RPMI7951 (cell line): ENCODE data around the gene CSF2. TPM values are rescaled to one million over a fixed set of nuclear protein-coding genes. Genes with fewer than 3 reads are reported as not detected.

Experiments used
- DNase-seq: peaks from one replicate; pipeline ENCODE4 v3.0.0-alpha.2; 2012; ENCODE audit warnings: low read depth
- total RNA-seq: library from RNA; depleted of rRNA; stranded (reverse); fragments of >200 nt; shearing (Covaris generic); gene quantifications from 2 replicates; pipeline ENCODE4 v1.2.3, GENCODE V29; 2014

Gene CSF2
- total RNA-seq, 1 experiment from 2014 or later, result 4.8 TPM

DNA sequence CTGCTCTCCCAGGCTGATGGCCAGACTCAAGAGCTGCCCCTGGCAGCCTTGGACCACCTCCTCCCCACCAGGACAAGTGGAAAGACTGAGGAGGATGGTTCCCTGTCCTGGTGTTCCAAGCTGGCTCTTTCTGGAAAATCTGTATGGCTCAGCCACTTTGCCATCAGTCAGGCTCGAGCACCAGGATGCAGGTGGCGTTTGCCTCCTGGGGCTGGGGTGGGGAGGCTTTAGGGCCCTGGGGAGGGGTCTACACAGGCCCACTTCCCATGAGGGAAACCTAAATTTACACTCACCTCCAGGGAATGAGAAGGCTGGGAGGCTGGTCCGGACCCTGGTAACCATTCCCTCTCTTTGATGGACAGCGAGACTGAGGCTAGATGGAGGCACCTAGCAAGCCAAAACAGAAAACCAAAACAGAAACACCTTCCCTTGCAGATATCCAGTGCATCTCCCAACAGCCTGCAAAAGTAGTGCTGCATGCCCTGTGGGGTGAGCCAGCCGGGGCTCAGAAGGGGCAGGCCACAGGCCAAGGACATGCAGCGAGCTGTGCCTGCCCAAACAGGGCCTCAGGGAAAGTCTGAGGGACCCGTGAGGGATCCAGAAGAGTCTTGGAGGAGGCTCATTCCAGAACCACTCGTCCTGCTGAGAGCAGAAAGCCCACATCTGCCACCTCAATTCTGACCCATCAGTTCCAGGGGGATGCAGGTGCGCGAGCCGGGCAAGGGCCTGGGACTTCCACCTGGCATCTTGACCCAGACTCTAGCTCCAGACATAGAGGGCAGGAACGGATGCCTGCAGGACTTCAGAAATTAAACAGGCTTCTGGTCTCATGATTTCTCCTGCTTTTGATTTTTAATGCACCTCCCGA is 5.4 kb upstream of the CSF2 start:
- no peak for DNase-seq

DNA sequence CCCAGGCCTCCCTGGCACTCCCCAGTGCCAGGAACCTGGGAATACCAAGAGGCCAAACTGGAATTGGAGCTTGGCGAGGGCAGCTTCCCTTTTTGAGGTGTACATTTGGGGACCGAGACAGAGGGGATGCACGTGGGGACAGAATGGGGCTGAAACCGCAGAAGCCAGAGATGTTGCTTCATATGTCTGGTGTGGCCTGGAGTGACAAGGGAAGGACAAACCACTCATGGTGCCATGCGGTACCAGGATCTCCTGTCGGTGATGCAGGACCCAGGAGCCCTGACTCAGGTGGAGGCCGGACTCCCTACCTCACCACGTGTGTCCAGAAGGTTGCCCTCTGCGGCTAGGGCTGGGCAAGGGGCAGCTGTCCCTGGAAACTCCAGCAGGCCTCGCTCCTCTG is 4.0 kb upstream of the CSF2 start:
- DNase-seq, result no peak

DNA sequence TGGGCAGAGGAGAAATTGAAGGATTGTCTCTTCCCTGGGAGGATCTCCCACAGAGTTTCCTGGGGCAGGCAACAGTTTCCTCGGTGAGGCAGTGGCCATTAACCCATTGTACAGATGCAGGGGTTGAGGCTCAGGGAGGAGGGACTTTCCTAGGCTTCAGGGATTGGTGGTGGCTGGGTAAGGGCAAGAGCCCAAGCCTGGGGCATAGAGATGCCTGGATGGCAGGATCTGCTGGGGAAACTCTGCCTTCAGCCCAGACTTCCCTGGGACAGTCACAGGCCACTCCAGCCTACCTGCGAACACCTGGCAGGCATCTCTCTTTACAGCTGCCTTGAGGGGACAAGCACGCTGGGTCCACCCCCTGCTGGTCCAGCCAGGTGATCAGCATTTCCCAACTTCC is 3.6 kb upstream of the CSF2 start:
- DNase-seq, result no peak

DNA sequence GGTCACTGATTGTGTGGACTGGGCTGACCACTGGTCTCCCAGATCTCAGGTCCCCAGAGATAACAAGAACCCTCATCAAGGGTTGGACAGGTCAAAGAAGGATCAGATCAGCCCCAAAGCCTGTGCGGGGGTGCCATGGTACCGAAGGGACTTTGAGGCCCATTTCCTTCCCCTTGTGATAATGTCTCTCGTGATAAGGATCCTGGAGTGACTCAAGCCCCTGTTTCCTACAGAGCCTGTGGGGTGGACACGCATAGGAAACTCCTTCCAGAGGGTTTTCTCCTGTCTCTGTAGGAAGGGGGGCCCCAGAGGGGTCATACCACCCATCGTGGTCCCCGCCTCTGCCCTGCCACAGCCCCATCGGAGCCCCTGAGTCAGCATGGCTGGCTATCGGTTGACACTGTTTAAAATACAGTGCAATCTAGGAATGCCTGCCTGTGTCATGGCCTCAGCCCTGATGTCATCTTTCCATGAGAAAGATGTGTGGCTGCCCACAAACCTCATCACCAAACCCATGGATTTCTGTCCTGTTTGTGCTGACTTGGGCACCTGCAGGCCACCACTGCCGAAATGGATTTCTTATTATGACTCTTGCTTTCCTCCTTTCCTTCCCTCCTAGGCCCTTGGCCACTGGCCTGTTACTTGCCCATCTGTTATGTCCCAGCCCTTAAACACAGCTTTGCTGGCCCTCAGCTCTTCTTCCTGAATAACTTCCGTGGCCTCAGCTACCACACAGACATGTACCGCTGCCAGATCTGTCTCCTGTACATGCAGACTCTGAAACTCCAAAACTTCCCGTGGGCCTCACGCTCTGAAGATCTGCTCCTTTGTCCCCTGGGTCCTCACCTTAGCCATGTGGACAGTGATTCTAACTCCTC is 2.9 kb upstream of the CSF2 start:
- peak; percentile 69 for DNase-seq

DNA sequence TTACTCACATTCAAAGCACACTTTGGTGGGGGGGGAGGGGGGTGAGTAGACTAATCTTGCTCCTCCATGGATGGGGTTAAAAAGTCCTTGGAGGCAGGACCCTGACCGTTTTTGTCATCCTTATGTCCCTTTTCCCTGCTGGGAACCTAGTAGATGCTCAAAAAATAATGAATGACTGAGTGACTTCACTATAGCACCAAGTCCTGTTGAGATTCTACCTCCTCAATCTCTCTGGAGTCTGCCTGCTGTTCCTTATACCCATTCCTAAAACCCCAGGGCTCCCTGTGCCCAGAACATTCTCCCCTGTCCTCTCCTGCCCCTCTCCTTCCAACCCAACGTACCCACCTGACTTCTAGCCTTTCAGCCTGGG is 2.3 kb upstream of the CSF2 start:
- DNase-seq, result no peak

DNA sequence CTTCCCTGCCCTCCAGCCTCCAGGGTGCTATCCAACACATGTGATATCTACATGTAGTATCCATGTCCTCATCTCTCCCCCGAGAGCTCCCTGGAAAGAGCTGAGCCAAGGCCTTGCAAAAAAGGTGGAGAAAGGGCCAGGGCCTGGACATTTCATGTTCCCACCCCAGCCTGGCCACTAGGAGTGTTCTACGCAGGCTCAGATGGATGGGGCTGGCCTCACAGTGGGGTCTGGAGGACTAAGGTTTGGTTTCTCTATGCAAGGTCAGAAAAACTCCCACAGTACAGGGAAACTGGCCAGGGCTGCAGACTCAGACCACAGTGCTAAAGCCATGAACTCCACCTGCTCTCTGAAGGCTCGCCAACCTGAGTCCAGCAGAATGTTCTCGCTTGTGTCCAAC is 1.5 kb upstream of the CSF2 start:
- DNase-seq, result no peak

DNA sequence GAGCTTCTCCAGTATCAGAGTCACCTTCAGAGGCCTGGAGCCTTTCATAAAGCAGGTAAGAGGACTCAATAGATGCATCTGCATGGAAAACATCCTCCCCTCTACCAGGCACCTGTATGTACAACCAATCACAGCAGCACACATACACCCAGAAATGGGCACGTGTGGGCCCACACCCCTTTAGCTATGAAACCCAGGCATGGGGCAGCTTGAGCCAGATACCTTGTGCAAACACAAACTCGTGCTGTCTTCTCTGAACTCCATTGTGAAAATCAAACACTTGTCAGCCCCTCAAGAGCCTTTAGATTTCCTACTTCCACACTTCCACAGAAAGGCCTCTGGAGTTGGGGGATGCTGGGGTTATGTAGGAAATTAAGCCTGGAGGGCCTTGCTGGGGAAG is 1.1 kb upstream of the CSF2 start:
- no peak for DNase-seq

DNA sequence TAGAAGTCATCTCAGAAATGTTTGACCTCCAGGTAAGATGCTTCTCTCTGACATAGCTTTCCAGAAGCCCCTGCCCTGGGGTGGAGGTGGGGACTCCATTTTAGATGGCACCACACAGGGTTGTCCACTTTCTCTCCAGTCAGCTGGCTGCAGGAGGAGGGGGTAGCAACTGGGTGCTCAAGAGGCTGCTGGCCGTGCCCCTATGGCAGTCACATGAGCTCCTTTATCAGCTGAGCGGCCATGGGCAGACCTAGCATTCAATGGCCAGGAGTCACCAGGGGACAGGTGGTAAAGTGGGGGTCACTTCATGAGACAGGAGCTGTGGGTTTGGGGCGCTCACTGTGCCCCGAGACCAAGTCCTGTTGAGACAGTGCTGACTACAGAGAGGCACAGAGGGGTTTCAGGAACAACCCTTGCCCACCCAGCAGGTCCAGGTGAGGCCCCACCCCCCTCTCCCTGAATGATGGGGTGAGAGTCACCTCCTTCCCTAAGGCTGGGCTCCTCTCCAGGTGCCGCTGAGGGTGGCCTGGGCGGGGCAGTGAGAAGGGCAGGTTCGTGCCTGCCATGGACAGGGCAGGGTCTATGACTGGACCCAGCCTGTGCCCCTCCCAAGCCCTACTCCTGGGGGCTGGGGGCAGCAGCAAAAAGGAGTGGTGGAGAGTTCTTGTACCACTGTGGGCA is 642 bp downstream of the CSF2 start:
- no peak for DNase-seq

DNA sequence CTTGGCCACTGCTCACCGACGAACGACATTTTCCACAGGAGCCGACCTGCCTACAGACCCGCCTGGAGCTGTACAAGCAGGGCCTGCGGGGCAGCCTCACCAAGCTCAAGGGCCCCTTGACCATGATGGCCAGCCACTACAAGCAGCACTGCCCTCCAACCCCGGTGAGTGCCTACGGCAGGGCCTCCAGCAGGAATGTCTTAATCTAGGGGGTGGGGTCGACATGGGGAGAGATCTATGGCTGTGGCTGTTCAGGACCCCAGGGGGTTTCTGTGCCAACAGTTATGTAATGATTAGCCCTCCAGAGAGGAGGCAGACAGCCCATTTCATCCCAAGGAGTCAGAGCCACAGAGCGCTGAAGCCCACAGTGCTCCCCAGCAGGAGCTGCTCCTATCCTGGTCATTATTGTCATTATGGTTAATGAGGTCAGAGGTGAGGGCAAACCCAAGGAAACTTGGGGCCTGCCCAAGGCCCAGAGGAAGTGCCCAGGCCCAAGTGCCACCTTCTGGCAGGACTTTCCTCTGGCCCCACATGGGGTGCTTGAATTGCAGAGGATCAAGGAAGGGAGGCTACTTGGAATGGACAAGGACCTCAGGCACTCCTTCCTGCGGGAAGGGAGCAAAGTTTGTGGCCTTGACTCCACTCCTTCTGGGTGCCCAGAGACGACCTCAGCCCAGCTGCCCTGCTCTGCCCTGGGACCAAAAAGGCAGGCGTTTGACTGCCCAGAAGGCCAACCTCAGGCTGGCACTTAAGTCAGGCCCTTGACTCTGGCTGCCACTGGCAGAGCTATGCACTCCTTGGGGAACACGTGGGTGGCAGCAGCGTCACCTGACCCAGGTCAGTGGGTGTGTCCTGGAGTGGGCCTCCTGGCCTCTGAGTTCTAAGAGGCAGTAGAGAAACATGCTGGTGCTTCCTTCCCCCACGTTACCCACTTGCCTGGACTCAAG is 1.5 kb downstream of the CSF2 start:
- DNase-seq, result no peak

DNA sequence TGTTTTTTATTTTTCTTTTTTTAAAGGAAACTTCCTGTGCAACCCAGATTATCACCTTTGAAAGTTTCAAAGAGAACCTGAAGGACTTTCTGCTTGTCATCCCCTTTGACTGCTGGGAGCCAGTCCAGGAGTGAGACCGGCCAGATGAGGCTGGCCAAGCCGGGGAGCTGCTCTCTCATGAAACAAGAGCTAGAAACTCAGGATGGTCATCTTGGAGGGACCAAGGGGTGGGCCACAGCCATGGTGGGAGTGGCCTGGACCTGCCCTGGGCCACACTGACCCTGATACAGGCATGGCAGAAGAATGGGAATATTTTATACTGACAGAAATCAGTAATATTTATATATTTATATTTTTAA is 2.1 kb downstream of the CSF2 start:
- DNase-seq, result no peak

DNA sequence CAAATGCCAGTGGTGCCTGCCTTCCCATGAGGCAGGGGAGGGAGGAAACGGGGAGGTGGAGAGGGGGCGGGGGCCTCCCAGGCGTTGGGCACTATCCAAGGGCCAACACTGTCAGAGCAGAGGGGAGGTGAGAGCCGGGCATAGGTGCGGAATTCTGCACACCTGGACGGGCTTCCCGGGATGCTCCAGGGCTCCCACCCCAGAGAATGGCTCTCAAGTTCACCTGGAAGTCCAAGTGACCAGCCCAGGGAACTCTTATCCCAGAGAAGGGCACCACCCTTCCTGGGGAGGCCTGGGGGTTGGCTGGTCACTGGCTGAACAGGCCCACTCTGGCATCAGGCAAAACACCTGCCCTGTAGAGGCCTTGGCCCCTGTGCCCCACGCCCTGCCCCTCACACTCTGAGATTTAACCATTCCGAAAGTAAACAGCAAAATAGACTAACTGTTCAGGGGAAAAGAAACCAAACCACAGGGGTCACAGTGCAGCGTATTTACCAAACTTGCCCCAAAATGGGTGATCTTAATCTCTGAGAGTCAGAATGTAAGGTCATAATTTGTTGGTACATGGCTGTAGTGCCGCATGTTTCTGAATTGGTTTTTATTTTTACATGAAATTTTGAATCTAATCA is 2.7 kb downstream of the CSF2 start:
- DNase-seq, result no peak

DNA sequence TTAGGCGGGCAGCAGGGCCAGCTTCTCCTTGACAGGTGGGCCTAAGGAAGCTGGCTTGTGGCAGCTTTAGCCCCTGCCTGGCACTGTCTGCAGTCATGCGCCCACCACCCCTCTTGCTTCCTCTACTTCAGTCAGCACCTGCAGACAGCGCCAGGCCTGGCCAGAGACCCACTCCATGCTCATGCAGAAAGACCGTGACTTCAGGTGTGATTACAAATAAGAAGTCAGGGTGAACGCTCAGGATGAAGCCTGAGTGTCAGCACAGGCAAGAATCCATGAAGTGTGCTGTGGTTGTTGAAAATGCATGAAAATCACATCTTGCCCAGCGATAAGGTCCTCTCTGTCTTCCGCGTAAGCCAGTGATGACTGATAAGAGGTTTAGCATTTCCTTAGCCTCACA is 3.4 kb downstream of the CSF2 start:
- no peak for DNase-seq

DNA sequence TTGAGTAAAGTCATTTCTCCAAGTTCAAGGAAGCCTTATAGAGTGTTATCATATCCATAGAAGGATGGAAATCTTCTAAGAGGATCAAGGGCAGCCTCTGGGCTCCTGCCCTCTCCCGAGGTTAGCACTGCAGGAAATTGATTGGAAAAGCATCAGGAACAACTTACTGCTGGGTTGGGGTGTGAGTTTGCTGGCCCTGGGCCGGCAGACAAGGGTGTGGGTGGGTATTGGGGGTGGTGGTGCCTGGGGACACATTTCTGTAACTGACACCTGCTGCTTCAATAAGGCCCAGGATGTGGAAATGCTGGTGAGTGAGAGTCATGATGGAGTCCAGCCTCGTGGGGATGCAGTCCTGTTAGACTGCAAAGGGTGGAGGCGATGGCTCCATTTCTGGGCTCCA is 5.5 kb downstream of the CSF2 start:
- DNase-seq, result no peak

DNA sequence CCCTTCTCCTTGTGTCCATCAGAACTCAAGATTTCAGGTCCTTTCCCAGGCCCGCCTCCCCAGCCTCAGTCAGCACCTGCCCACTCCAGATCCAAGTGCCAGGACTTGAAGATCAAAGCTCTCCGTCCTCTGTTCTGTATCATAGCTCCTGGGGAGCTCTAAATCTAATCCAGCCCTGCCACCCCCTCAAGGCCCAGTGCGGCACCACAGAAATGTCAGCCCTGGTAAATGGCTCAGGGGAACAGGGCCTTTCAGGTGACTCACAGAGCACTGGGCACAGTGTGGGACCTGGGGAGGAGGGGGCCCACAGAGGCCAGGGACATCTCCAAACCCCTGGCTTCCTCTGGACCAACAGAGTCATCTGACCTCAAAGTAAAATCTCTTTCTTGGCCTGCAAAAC is 6.0 kb downstream of the CSF2 start:
- no peak for DNase-seq

DNA sequence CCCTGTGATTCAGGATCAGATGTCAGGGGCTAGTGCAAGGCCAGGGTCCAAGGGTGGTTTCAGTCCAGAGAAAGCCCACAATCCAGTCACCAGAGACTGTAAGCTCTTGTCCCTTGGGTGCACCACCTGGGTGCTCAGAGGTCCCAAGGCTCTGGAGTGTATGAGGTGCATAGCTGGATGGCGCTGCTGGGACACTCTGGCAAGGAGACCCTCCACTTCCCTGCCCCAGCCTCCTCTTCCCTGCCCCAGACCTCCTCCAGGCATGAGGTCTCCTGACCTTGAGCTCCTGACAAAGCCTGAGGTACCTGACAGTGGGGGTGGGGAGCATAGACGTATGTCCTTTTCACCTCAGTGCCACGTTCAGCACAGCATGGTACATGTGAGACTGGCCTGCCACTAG is 7.0 kb downstream of the CSF2 start:
- no peak for DNase-seq

DNA sequence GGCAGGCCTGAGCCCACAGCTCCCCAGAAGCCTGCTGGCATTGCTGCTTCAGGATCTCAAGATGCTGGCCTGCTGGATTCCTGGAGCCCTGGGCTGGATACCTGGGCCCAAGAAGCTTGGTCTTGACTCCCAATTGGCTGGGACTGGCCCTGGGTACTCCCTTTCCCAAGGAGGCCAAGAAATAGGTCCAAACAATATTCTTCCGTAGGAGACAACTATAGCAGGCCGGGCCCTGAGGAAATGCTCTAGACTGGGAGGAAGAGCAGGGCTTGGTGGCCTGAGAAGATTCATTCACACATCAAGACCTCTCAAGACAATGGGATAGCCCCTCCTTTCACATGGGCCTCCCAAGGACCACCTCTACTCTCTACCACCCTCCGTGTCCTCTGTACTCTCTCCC is 7.9 kb downstream of the CSF2 start:
- no peak for DNase-seq

DNA sequence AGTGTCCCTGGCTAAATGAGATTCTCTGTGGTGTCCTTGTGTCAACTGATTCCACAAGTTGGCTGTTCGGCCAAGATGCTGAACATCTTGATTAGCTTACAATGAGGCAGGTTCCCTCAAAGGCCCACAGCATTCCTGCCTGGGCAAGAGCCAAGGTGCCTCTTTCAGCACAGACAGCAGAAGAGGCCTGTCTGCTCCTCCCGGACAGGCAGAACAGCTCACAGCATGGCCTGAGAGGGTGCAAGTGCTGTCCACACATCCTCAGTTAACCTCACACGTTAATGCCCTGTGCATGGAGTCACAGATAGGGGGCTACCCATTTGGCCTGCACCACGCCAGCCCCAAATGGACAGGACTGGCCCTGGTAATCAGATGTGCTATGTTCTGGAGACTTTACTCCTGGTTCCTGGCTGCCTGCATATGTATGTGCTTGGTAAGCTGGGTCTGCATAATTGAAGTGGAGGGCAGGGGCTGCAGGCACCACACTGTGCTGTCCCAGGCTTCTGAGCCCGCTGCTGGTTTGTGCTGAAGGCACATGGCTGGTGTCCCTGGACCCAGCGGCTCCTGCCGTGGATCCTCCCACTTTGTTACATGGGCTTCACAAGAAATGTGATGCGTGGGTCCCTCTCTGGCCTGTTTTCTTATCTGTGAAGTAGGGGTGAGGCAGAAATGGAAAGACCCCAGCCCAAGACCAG is 8.9 kb downstream of the CSF2 start:
- no peak for DNase-seq

DNA sequence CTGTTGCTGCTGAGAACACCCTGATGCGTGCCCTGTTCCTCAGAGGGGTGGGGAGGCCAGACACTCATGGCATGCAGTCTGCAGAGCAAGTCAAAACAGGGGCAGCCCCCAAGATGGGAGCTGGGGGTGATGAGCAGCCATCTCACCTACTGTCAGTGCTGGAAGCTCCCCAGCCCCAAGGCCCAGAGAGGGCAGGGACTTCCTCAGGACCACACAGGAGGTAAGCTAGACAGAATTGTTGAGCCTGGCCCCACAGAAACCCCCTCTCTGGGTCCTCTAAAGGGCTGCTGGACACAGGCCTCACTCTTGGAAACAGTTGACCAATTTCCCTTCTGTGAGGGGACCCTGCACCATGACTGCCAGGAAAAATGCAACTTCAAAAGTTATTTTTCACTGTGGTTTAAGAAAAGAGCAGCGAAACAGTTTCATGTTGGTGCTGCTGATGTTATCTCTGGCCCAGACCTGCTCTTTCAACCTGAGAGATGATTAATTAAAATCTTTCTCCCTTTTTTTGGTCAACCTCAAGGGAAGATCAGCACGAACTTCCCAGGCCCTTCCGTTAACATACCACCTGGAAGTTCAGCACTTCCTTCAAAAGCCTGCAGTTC is 9.6 kb downstream of the CSF2 start:
- no peak for DNase-seq

DNA sequence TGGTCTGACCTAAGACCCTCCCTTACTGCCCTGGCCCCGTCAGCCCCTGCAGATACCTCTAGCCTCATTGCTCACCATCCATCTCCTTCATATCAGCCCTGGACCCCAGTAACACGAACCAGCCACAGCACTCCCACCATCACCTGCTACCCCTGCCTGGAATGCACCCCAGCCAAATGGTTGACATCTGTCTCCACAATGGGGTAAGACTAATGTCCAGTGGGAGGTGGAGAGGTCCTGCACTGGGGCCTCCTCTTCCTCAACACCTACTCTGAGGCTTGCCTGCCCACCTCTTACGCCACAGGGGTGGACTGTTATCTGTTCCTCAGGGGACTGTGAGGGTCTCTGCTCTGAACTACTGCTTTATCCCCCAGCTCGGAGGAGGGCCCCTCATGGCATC is 12.1 kb downstream of the CSF2 start:
- DNase-seq, result no peak

DNA sequence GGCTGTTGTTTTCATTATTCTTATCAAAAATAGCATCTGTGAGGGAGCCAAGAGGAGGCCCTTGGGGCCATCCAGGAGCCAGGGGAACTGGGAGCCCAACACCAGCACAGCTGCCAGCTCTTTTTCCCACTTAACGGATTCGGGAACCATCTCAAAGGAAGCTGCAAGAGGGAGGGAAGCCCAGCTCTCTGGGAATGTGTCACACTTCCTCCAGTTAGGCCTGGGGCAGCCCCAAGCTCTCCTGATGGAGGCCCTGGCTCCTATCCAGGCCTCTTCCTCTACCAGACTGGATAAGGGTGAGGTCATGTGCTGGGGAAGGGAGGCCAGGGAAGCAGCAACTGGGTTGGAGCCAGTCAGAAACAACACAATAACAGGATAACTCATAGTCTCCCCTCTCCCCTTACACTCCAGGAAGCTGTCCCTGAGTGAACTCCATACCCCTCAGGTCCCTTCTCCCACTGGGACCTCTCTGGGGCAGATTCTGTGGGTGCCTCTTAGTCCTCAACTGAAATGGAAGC is 12.7 kb downstream of the CSF2 start:
- peak; percentile 100 for DNase-seq
